Measurements from ENCODE around the gene CAMK4. TPM values are rescaled to one million over a fixed set of nuclear protein-coding genes. Genes with fewer than 3 reads are reported as not detected.
A peak's percentile ranks its signal among the peaks of the same experiment; 100 is the strongest.

Gene CAMK4
- total RNA-seq, 1 donor from 2014 or later = 5.0 TPM

- peak; percentile 98 for DNase-seq (ENCODE audit: low spot score)
- no peaks in the 10 kb centered on the region for H3K9me3 Mint-ChIP-seq
- H3K27me3 Mint-ChIP-seq (ENCODE audit: insufficient read depth, low read depth) = no peaks in the 10 kb centered on the region
- Histone ChIP-seq H3K4me3 (peak within 1 kb of the TSS; percentile 93), H3K27ac (peak within 1 kb of the TSS; percentile 98), H3K4me1 (peaks cover 48% of the 10 kb centered on the region), H3K36me3 (no peaks in the 10 kb centered on the region), H3K9me3 (ENCODE audit: low read depth) (no peaks in the 10 kb centered on the region), H3K9ac (peak within 1 kb of the TSS; percentile 68), H2AFZ (replicated peaks) (peak within 1 kb of the TSS; percentile 55), H3K4me2 (peak within 1 kb of the TSS; percentile 93), H3K79me2 (ENCODE audit: low read depth) (peaks cover 52% of the 10 kb centered on the region), H3F3A (ENCODE audit: low read depth) (peaks cover 27% of the 10 kb centered on the region), H3K27me3 (no peaks in the 10 kb centered on the region), H4K20me1 (ENCODE audit: low read depth) (peaks cover 38% of the 10 kb centered on the region)
- peak within 1 kb of the TSS; percentile 98 for H3K27ac Mint-ChIP-seq
- peaks cover 37% of the 10 kb centered on the region for H3K4me1 Mint-ChIP-seq
- no peak for TF ChIP-seq EZH2 (IDR thresholded peaks at IDR 0.05)
- TF ChIP-seq CTCF (IDR thresholded peaks at IDR 0.05) = no peak
- TF ChIP-seq EZH2phosphoT487 (IDR thresholded peaks at IDR 0.05) = no peak
- peak within 1 kb of the TSS; percentile 91 for H3K4me3 Mint-ChIP-seq
- peaks cover 3% of the 10 kb centered on the region for H3K36me3 Mint-ChIP-seq
Observed at GRCh38 chr5:111512375-111513130, 288.4 kb downstream of the CAMK4 start, which contains the start of gene STARD4. Gene STARD4, minus strand, starts transcription at chr5:111512535. Its CDS starts 5,102 bp downstream, at chr5:111507433.

GRCh38 chr5:111513131-111513520 is 288.9 kb downstream of the CAMK4 start:
- H3K4me3 ChIP-seq = peak overlapping the region; percentile 93
- H2AFZ ChIP-seq (replicated peaks) = peak overlapping the region; percentile 6
- peaks cover 3% of the 10 kb centered on the region for H3K36me3 Mint-ChIP-seq
- H3K4me1 ChIP-seq = peaks cover 48% of the 10 kb centered on the region
- peaks cover 37% of the 10 kb centered on the region for H4K20me1 ChIP-seq (ENCODE audit: low read depth)
- H3K9me3 Mint-ChIP-seq = no peaks in the 10 kb centered on the region
- H3K4me3 Mint-ChIP-seq = peak overlapping the region; percentile 91
- DNase-seq (ENCODE audit: low spot score) = no peak
- H3F3A ChIP-seq (ENCODE audit: low read depth) = peaks cover 27% of the 10 kb centered on the region
- peaks cover 33% of the 10 kb centered on the region for H3K4me1 Mint-ChIP-seq
- H3K36me3 ChIP-seq = no peaks in the 10 kb centered on the region
- H3K27me3 Mint-ChIP-seq (ENCODE audit: insufficient read depth, low read depth) = no peaks in the 10 kb centered on the region
- peak overlapping the region; percentile 56 for H3K9ac ChIP-seq
- H3K79me2 ChIP-seq (ENCODE audit: low read depth) = peaks cover 46% of the 10 kb centered on the region
- H3K27ac ChIP-seq = peak overlapping the region; percentile 96
- peak overlapping the region; percentile 98 for H3K27ac Mint-ChIP-seq
- no peaks in the 10 kb centered on the region for H3K9me3 ChIP-seq (ENCODE audit: low read depth)
- TF ChIP-seq CTCF (IDR thresholded peaks at IDR 0.05) (no peak), EZH2 (IDR thresholded peaks at IDR 0.05) (no peak), EZH2phosphoT487 (IDR thresholded peaks at IDR 0.05) (no peak)
- H3K4me2 ChIP-seq = peak overlapping the region; percentile 93
- no peaks in the 10 kb centered on the region for H3K27me3 ChIP-seq

- Mint-ChIP-seq H3K27ac (peak overlapping the region; percentile 57), H3K4me1 (peaks cover 27% of the 10 kb centered on the region), H3K9me3 (no peaks in the 10 kb centered on the region), H3K4me3 (peak overlapping the region; percentile 91), H3K36me3 (peaks cover 3% of the 10 kb centered on the region), H3K27me3 (ENCODE audit: insufficient read depth, low read depth) (no peaks in the 10 kb centered on the region)
- TF ChIP-seq EZH2phosphoT487 (IDR thresholded peaks at IDR 0.05) (no peak), EZH2 (IDR thresholded peaks at IDR 0.05) (no peak), CTCF (IDR thresholded peaks at IDR 0.05) (no peak)
- no peaks in the 10 kb centered on the region for H3K9me3 ChIP-seq (ENCODE audit: low read depth)
- H3K79me2 ChIP-seq (ENCODE audit: low read depth) = peaks cover 37% of the 10 kb centered on the region
- peak overlapping the region; percentile 93 for H3K4me3 ChIP-seq
- no peaks in the 10 kb centered on the region for H3K27me3 ChIP-seq
- H3K36me3 ChIP-seq = no peaks in the 10 kb centered on the region
- H2AFZ ChIP-seq (replicated peaks) = peak overlapping the region; percentile 38
- H3K4me2 ChIP-seq = peak overlapping the region; percentile 93
- H4K20me1 ChIP-seq (ENCODE audit: low read depth) = peaks cover 28% of the 10 kb centered on the region
- H3F3A ChIP-seq (ENCODE audit: low read depth) = peaks cover 27% of the 10 kb centered on the region
- no peak for DNase-seq (ENCODE audit: low spot score)
- peaks cover 38% of the 10 kb centered on the region for H3K4me1 ChIP-seq
- H3K27ac ChIP-seq = peak overlapping the region; percentile 96
- no peak overlapping the region for H3K9ac ChIP-seq
Observed at GRCh38 chr5:111514087-111514486, 289.9 kb downstream of the CAMK4 start.
